Mesothelial cell of epicardium (in vitro differentiated cells): ENCODE data around the gene FCHSD1. TPM values are rescaled to one million over a fixed set of nuclear protein-coding genes. Genes with fewer than 3 reads are reported as not detected.

Source experiments
- DNase-seq, 2 experiments: peaks; one replicate each; pipeline ENCODE4 v3.0.0; 2021; ENCODE audit warnings: low spot score in 2 of 2; ENCODE audit not compliant: unreplicated experiment in 2 of 2
- H3K27ac Mint-ChIP-seq: 2 replicates; pipeline ENCODE4 v1.8.0; 2021; ENCODE audit warnings: mixed read lengths
- H3K27me3 Mint-ChIP-seq: 2 replicates; pipeline ENCODE4 v1.8.0; 2021; ENCODE audit warnings: low read depth, mixed read lengths
- H3K36me3 Mint-ChIP-seq: 2 replicates; pipeline ENCODE4 v1.8.0; 2021; ENCODE audit warnings: mixed read lengths
- H3K4me1 Mint-ChIP-seq: 2 replicates; pipeline ENCODE4 v1.8.0; 2021; ENCODE audit warnings: mixed read lengths
- H3K4me3 Mint-ChIP-seq: 2 replicates; pipeline ENCODE4 v1.8.0; 2021; ENCODE audit warnings: mild to moderate bottlenecking, moderate library complexity, mixed read lengths
- H3K9me3 Mint-ChIP-seq: 2 replicates; pipeline ENCODE4 v1.8.0; 2021; ENCODE audit warnings: mixed read lengths
- total RNA-seq: library from RNA; stranded (reverse); gene quantifications from 3 replicates; pipeline ENCODE4 v1.2.1, GENCODE V29; 2021
- TF ChIP-seq, protein P1 (sequence below): fragments of 200-600 bp; sonication (generic); IDR thresholded peaks from one replicate; pipeline ENCODE4 v1.5.0; 2021; ENCODE audit warnings: antibody characterized with exemption; ENCODE audit not compliant: unreplicated experiment

FCHSD1 gene
- total RNA-seq, 1 donor from 2014 or later = 48.6 TPM

DNA sequence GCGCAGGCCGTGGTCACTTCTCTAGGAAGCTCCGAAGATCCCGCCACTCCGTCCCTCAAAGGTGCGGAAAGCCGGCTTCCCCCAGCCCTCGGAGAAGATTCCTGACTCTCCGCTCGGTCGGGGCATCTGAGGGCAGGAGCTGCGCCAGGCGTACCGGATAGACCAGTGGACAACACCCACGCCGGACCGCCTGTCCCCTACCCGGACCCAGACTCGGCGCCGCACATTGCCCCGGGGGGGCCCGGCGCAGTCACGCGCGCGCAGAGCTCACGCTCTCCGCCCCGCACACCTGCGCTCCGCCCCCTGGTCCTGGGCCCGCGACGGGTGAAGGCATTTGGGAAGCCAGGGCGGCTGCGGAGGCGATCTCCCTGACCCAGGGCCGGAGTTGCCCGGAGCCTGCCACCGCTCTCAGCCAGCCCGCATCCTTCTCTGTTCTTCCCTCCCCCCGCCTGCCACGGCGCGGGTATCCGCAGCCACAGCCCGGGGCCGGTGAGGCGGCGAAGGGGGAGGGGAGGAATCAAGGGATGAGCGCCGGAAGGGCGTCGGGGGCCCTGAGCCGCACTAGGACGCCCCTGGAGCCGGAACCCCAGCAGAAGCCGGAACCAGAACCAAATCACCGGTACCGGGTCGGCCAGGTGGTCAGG is 14.0 kb downstream of the FCHSD1 start:
- no peaks in the 10 kb centered on the region for H3K9me3 Mint-ChIP-seq
- TF ChIP-seq, protein P1, sequence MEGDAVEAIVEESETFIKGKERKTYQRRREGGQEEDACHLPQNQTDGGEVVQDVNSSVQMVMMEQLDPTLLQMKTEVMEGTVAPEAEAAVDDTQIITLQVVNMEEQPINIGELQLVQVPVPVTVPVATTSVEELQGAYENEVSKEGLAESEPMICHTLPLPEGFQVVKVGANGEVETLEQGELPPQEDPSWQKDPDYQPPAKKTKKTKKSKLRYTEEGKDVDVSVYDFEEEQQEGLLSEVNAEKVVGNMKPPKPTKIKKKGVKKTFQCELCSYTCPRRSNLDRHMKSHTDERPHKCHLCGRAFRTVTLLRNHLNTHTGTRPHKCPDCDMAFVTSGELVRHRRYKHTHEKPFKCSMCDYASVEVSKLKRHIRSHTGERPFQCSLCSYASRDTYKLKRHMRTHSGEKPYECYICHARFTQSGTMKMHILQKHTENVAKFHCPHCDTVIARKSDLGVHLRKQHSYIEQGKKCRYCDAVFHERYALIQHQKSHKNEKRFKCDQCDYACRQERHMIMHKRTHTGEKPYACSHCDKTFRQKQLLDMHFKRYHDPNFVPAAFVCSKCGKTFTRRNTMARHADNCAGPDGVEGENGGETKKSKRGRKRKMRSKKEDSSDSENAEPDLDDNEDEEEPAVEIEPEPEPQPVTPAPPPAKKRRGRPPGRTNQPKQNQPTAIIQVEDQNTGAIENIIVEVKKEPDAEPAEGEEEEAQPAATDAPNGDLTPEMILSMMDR = no peak
- H3K27me3 Mint-ChIP-seq = peaks cover 8% of the 10 kb centered on the region

GRCh38 chr5:141636413-141637122 is 14.7 kb downstream of the FCHSD1 start, which contains the start of the genes HDAC3 and RELL2:
TSS of gene HDAC3 (minus strand) at chr5:141636849. CDS start at chr5:141636790, 59 bp downstream.
TSS of gene RELL2 (plus strand) at chr5:141636997. CDS start at chr5:141638226, 1,229 bp downstream.
- peaks cover 8% of the 10 kb centered on the region for H3K27me3 Mint-ChIP-seq
- H3K4me3 Mint-ChIP-seq = peak within 1 kb of the TSS; percentile 89
- no peaks in the 10 kb centered on the region for H3K9me3 Mint-ChIP-seq
- TF ChIP-seq, protein P1 = no peak
- H3K27ac Mint-ChIP-seq = peak within 1 kb of the TSS; percentile 84
- DNase-seq = peak; percentile 89 to 99
- peaks cover 12% of the 10 kb centered on the region for H3K36me3 Mint-ChIP-seq
- H3K4me1 Mint-ChIP-seq = peaks cover 20% of the 10 kb centered on the region

More for the DNA sequence above, 14.0 kb downstream of the FCHSD1 start:
- Mint-ChIP-seq H3K27ac (peak overlapping the region; percentile 16), H3K4me3 (peak overlapping the region; percentile 89), H3K4me1 (peaks cover 20% of the 10 kb centered on the region), H3K36me3 (peaks cover 11% of the 10 kb centered on the region)
- DNase-seq = peak in 1 of 2 experiments; percentile 46

DNA sequence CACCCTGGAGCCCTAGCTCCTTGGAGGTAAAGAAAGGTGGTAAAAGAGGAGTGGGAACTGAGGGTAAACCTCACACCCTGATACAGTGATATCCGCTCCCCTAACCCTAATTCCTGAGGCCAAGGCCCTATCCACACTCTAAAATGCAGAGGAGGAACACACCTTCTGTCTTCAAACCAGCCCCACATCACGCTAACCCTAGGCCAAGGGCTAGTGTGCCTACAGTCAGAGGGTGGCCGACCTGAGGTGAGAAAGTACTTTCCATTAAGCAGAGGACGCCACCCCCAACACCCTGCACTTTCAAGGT is 15.2 kb downstream of the FCHSD1 start:
- TF ChIP-seq, protein P1 = no peak
- peaks cover 20% of the 10 kb centered on the region for H3K4me1 Mint-ChIP-seq
- no peak for DNase-seq
- H3K27ac Mint-ChIP-seq = peak overlapping the region; percentile 84
- no peaks in the 10 kb centered on the region for H3K9me3 Mint-ChIP-seq
- peak overlapping the region; percentile 89 for H3K4me3 Mint-ChIP-seq
- peaks cover 8% of the 10 kb centered on the region for H3K27me3 Mint-ChIP-seq
- H3K36me3 Mint-ChIP-seq = peaks cover 13% of the 10 kb centered on the region

GRCh38 chr5:141635646-141636045 is 15.6 kb downstream of the FCHSD1 start:
- Mint-ChIP-seq H3K4me1 (peaks cover 20% of the 10 kb centered on the region), H3K4me3 (peak overlapping the region; percentile 89), H3K9me3 (no peaks in the 10 kb centered on the region), H3K27me3 (peaks cover 8% of the 10 kb centered on the region), H3K27ac (peak overlapping the region; percentile 84), H3K36me3 (peaks cover 13% of the 10 kb centered on the region)
- TF ChIP-seq, protein P1 = no peak
- no peak for DNase-seq

GRCh38 chr5:141634720-141635119 is 16.5 kb downstream of the FCHSD1 start:
- TF ChIP-seq, protein P1 = no peak
- no peak for DNase-seq
- Mint-ChIP-seq H3K27me3 (peaks cover 8% of the 10 kb centered on the region), H3K36me3 (peaks cover 16% of the 10 kb centered on the region), H3K4me1 (peaks cover 21% of the 10 kb centered on the region), H3K27ac (peak overlapping the region; percentile 4), H3K9me3 (no peaks in the 10 kb centered on the region), H3K4me3 (peak overlapping the region; percentile 89)
